Mucosa of stomach (tissue), 1 donor: Measurements from ENCODE around the gene ZNF286A.
"Not testable (repeated sequence)": the region's sequence is repeated elsewhere in the genome, so short reads cannot be mapped to it uniquely, and the experiment has no call there.

Experiments used
- H3K27me3 ChIP-seq: one replicate; pipeline ENCODE4 v1.7.0; 2013; ENCODE audit warnings: mild to moderate bottlenecking, low read length; ENCODE audit not compliant: control insufficient read depth, insufficient read depth
- H3K36me3 ChIP-seq: one replicate; pipeline ENCODE4 v1.7.0; 2013; ENCODE audit warnings: low read length; ENCODE audit not compliant: control insufficient read depth, insufficient read depth
- H3K4me1 ChIP-seq: one replicate; pipeline ENCODE4 v1.7.0; 2013; ENCODE audit warnings: mild to moderate bottlenecking, low read length; ENCODE audit not compliant: control insufficient read depth, insufficient read depth
- H3K4me3 ChIP-seq: one replicate; pipeline ENCODE4 v1.7.0; 2013; ENCODE audit warnings: low read length
- H3K9ac ChIP-seq: one replicate; pipeline ENCODE4 v1.7.0; 2013; ENCODE audit warnings: mild to moderate bottlenecking, low read length, moderate library complexity
- H3K9me3 ChIP-seq: one replicate; pipeline ENCODE4 v1.7.0; 2013; ENCODE audit warnings: mild to moderate bottlenecking, low read length, moderate library complexity; ENCODE audit not compliant: control insufficient read depth
- donor health status: Pancreatic carcinoma.

Gene ZNF286A

GRCh38 chr17:15708879-15709278, 9.3 kb downstream of the ZNF286A start:
- not testable (repeated sequence) for H3K4me3 ChIP-seq, H3K9me3 ChIP-seq, H3K36me3 ChIP-seq, H3K27me3 ChIP-seq, H3K4me1 ChIP-seq, H3K9ac ChIP-seq

DNA sequence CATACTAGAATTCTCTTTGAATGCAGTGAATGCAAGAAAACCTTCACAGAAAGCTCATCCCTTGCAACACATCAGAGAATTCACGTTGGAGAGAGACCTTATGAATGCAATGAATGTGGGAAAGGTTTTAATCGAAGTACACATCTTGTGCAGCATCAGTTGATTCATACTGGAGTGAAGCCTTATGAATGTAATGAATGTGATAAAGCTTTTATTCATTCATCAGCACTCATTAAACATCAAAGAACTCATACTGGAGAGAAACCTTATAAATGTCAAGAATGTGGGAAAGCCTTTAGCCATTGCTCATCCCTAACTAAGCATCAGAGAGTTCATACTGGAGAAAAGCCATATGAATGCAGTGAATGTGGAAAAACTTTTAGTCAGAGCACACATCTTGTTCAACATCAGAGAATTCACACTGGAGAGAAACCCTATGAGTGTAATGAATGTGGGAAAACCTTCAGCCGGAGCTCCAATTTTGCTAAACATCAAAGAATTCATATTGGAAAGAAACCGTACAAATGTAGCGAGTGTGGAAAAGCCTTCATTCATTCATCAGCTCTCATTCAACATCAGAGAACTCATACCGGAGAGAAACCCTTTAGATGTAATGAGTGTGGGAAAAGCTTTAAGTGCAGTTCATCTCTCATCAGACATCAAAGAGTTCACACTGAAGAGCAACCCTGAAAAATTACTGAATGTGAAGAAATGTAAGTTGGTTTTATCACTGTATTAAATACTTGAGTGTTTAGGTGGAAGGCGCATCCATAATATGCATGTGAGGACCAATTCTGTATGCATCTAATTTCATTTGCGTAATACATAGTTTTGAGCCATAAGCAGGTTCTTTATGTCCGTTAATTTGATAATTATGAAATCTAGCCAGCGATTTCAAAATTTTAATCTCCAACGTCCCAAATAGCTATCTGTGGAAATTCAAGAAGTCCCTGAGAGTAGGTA, 17.3 kb downstream of the ZNF286A start:
- not testable (repeated sequence) for H3K4me1 ChIP-seq, H3K4me3 ChIP-seq, H3K27me3 ChIP-seq, H3K9ac ChIP-seq, H3K9me3 ChIP-seq, H3K36me3 ChIP-seq

GRCh38 chr17:15730535-15730934, 31.0 kb downstream of the ZNF286A start:
- H3K4me1 ChIP-seq, H3K9ac ChIP-seq, H3K4me3 ChIP-seq, H3K27me3 ChIP-seq, H3K36me3 ChIP-seq, H3K9me3 ChIP-seq: not testable (repeated sequence)

- H3K9me3 ChIP-seq, H3K4me1 ChIP-seq, H3K27me3 ChIP-seq, H3K36me3 ChIP-seq, H3K4me3 ChIP-seq, H3K9ac ChIP-seq: not testable (repeated sequence)
Measured at GRCh38 chr17:15731900-15732299, 32.3 kb downstream of the ZNF286A start, which contains the start of gene TBC1D26. Gene TBC1D26, plus strand, starts transcription at chr17:15732283. Its CDS starts 3,066 bp downstream, at chr17:15735349.

DNA sequence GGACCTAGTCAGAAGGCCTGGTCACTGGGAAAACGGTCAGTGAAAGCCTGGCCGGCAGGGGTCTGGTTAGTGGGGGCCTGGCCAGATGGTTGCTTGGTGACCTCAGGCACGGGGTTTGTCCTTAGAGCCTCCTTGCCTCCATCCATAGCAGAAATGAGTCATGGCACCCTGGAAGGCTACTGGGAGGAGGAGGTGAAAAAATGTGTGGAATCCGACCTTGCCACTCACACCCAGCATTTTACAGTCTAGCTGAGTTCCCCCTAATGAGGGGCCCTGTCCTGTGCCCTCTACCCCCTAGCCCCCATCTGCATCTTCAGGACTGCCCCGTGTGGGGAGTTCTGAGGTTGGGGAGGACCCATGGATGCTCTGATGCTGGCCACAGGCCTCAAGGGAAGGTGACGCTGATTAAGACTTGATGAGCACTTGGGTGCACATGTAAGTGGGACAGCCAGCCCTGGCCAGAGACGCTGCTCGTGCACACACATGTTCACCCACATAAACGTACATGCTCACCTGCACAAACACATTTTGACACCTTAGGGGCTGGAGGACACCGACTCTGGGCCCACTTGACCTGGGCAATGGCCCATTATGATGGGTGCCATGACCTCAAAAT, 33.7 kb downstream of the ZNF286A start:
- not testable (repeated sequence) for H3K4me1 ChIP-seq, H3K9ac ChIP-seq, H3K36me3 ChIP-seq, H3K9me3 ChIP-seq, H3K27me3 ChIP-seq, H3K4me3 ChIP-seq

GRCh38 chr17:15736578-15736977, 37.0 kb downstream of the ZNF286A start:
- not testable (repeated sequence) for H3K27me3 ChIP-seq, H3K9ac ChIP-seq, H3K9me3 ChIP-seq, H3K4me1 ChIP-seq, H3K4me3 ChIP-seq, H3K36me3 ChIP-seq

DNA sequence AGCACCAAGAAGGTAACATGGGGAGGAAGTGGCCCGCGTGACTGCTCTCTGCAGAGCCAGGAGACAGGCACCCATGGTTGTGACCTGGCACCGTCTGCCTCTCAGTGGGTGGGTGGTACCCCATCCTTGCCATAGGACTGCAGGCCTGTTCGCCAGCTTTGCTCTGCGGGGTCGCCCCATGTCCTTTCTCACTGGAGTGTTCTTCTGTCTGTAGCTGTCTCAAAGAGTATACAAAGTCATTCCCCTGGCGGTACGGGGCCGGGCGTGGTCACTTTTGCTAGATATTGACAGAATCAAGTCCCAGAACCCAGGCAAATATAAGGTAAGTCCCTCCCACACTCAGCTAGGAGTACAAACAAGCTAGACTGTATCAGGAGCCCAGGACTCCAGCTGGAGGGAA, 38.5 kb downstream of the ZNF286A start:
- Histone ChIP-seq H3K27me3 (no peaks in the 10 kb centered on the region), H3K9me3 (no peaks in the 10 kb centered on the region), H3K4me1 (no peaks in the 10 kb centered on the region), H3K36me3 (no peaks in the 10 kb centered on the region), H3K4me3 (no peak overlapping the region), H3K9ac (no peak overlapping the region)

DNA sequence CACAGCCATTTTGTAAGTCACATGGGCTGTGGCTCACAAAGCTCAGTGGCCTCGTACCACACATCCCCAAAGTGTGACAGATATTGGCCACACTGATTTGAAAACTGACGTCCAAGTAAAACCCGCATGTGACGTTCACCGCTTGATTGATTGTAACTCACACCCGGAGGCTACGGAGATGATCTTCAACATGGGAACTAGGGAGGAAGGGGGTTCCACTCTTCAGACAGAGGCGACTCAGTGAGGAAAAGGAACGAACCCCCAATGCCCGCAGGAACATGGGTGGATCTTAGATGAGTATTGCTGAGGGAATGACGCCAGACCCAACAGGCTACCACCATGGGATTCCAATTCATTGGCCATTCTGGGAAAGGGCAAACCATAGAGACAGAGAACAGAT, 39.7 kb downstream of the ZNF286A start:
- H3K36me3 ChIP-seq, H3K27me3 ChIP-seq, H3K9ac ChIP-seq, H3K9me3 ChIP-seq, H3K4me1 ChIP-seq, H3K4me3 ChIP-seq: not testable (repeated sequence)

DNA sequence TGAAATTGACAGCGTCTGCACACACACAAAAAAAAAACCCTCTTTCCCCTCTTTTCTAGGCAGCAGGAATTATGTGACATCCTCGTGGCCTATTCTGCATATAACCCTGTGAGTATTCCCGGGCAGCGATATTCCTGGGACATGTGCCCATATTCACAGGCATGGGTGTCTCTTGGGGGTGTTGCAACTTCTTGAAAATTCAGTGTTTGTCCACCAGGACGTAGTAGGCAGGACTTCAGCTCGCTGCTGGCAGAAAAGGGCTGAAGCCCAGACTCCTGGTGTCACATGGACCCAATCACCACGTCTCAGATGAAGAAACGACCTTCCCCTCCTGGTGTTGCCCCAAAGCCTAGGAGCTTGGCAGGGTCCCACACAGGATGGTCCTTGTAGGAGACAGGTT, 40.5 kb downstream of the ZNF286A start:
- H3K36me3 ChIP-seq, H3K9ac ChIP-seq, H3K9me3 ChIP-seq, H3K4me1 ChIP-seq, H3K27me3 ChIP-seq, H3K4me3 ChIP-seq: not testable (repeated sequence)

DNA sequence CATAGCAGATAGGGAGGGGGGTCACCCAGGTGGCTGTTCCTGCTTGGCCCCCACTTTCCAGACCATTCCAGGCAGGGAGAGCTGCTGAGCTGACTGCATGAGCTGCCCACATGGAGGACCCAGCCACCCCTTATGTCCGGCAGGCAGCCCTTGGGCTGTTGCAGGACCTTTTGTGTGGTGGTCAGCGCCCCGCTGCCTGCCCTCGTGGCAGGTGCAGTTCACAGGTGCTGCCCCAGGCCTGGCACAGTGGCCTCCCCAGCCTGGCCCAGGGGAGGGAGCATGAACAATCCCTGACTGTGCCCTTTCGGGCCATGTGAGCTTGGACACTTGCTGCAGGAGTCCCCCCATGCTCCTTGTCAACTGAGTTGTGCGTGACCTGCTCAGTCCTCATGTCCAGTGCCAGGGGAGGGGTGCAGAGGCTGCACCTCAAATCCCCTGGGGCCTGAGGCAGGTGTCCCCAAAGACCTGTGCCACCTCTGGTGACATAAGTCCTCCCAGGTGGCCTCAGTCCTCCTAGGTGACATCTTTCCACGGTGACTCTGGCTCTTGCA, 41.1 kb downstream of the ZNF286A start:
- Histone ChIP-seq H3K36me3 (no peaks in the 10 kb centered on the region), H3K9ac (no peak overlapping the region), H3K4me1 (no peaks in the 10 kb centered on the region), H3K4me3 (no peak overlapping the region), H3K9me3 (no peaks in the 10 kb centered on the region), H3K27me3 (no peaks in the 10 kb centered on the region)

GRCh38 chr17:15741624-15742023, 42.1 kb downstream of the ZNF286A start:
- Histone ChIP-seq H3K9ac (no peak overlapping the region), H3K9me3 (no peaks in the 10 kb centered on the region), H3K27me3 (no peaks in the 10 kb centered on the region), H3K4me1 (no peaks in the 10 kb centered on the region), H3K36me3 (no peaks in the 10 kb centered on the region), H3K4me3 (no peak overlapping the region)

- Histone ChIP-seq H3K4me1 (no peaks in the 10 kb centered on the region), H3K9ac (no peak overlapping the region), H3K9me3 (no peaks in the 10 kb centered on the region), H3K27me3 (no peaks in the 10 kb centered on the region), H3K4me3 (no peak overlapping the region), H3K36me3 (no peaks in the 10 kb centered on the region)
Measured at GRCh38 chr17:15742051-15742795, 42.7 kb downstream of the ZNF286A start.
